ENCODE measurements around the gene COPA.
A peak's percentile ranks its signal among the peaks of the same experiment; 100 is the strongest.

Gene COPA

GRCh38 chr1:160362168-160362957, 19.3 kb upstream of the COPA start:
- no peak for DNase-seq

DNA sequence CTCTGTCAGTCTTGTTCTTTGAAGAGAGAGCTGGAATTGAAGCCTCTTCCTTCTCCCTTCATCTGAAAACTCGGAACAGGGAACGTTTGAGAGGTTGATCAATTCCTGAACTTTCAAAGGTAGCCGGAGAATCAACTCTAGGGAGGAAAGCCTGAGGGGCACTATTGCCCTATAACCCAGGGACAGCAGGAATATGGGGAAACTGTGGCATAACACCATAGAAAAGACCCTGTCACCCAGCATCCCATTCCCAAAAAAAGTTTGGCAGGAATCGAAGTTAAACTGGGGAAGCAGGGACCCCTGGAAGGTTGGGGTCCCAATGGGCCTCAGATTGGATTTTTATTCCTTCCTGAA, 18.7 kb upstream of the COPA start:
- no peak for DNase-seq

GRCh38 chr1:160361199-160361598, 18.1 kb upstream of the COPA start:
- no peak for DNase-seq

GRCh38 chr1:160360227-160360695, 17.2 kb upstream of the COPA start:
- no peak for DNase-seq

DNA sequence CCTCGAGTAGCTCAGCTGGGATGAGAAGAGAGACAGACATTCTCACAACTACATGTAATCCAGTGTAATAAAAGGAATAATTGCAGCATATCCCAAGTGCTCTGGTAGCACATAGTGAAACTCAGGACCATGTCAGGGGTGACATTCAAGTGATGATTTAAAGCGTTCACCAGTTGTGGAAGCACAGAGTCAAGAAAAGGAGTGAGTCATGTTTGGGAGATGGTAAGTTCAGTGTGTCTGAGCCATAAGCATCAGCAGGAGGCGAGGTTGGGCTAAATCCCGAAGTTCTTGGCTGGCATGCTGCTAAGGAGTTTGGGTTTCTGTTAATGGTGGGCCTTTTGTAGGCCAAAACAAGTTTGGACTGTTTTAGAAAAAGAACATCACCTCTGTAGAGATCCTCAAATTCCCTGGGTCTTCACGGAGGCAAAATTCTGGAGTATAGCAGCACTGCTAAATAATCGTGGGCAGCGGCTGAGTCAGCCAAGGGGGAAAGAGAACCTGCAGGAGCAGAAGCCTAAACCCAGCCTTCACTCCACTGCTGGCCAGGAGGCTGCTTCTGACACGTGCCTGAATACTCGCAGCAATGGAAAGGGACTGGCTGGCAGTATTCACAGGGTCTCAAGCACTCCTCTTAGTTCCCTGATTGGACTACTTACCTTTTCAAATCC, 16.6 kb upstream of the COPA start:
- no peak for DNase-seq

GRCh38 chr1:160358073-160358472, 15.0 kb upstream of the COPA start:
- DNase-seq = no peak

DNA sequence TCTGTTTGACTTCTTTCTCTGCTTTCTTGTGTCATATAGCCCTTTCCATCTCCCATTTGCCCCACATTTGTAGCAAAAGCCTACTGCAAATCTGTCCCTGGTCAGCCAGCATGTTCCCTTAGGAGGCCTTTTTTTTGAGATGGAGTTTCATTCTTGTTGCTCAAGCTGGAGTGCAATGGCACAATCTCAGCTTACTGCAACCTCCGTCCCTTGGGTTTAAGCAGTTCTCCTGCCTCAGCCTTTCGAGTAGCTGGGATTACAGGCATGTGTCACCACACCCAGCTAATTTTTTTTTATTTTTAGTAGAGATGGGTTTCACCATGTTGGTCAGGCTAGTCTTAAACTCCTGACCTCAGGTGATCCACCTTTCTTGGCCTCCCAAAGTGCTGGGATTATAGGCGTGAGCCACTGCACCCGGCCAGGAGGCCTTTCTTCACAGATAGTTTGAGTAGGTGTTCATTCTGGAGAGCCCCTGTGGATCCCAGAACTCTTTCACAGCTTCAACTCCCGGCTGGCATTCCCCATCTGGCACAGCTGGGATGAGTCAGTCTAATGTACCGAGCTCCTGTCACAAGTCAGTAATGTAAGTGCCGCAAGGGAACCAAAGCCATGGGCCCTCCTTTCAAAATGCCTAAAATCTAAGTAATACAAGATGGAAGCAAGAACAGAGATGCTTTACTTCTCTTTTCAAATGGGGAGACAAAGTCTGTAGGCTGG, 14.4 kb upstream of the COPA start:
- no peak for DNase-seq

GRCh38 chr1:160354388-160354985, 11.4 kb upstream of the COPA start:
- peak; percentile 1 for DNase-seq

DNA sequence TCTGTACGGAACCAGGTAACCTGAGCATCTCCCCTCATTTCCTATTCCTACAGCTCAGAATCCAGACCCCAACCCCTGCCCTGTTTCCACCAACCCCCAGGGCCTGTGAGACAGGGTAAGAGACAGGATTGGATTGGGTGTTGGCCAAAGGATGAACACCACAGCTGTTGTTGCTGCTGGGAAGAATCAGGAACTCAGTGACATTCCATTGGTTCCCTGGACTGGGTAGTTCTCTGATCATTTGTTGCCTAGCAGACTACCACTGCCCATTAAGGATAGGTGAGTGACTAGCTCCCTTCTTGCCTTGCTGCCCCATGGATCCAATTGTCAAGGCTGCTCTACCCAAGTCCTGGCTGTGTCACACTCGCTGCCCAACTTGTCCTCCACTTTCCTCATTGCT, 10.2 kb upstream of the COPA start:
- no peak for DNase-seq

GRCh38 chr1:160352555-160352954, 9.5 kb upstream of the COPA start:
- no peak for DNase-seq

DNA sequence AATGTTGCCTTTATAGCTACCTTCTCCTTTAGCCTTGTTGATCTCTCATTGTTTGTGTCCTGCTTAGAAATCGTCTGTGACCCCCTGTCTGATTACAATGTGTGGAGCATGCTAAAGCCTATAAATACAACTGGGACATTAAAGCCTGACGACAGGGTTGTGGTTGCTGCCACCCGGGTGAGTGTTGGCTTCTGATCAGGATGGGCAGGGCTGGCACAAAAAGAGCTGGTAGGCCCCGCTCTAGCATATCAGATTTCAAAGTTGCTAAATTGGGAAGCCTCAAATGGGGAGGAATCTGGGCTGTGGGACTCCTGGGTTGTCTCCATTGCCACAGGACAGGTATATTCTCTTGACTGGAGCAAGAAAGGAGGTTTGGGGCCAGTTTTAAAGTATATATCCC, 8.6 kb upstream of the COPA start:
- no peak for DNase-seq

GRCh38 chr1:160346958-160347357, 3.9 kb upstream of the COPA start:
- no peak for DNase-seq

DNA sequence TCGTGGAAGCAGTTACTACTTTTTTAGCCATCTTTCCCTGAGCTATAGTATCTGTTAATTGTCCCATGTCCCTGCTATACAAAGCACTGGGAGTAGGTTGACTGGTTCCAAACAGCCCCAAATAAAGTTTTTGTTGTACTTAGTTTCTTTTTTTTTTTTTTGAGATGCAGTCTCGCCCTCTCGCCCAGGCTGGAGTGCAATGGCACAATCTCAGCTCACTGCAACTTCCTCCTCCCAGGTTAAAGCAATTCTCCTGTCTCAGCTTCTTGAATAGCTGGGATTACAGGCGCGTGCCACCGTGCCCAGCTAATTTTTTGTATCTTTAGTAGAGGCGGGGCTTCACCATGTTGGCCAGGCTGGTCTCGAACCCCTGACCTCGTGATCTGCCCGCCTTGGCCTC, 3.4 kb upstream of the COPA start:
- DNase-seq = no peak

GRCh38 chr1:160344936-160345335, 1.9 kb upstream of the COPA start:
- DNase-seq = no peak

- no peak for DNase-seq
Observed at GRCh38 chr1:160344241-160344640, 1.2 kb upstream of the COPA start.

- DNase-seq = no peak
Observed at GRCh38 chr1:160342526-160342925, 524 bp downstream of the COPA start.

DNA sequence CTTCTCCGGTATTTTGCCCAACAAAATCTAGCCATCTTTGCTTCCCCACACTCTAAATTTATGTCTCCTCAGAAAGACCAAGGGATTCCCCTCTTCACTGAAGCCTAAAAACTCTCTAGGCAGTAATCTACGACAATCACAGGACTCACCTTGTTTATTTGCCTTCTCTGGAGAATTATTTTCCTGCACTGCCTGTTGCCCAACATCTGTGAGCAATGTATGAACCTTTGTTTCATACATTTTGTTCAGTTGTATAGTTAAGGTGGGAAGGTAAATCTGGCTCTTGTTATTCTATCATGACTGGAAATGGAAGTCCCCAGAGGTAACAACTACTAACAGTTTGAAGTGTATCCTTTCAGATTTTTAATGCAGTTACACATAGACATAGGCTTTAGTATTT, 2.2 kb downstream of the COPA start:
- DNase-seq = no peak

DNA sequence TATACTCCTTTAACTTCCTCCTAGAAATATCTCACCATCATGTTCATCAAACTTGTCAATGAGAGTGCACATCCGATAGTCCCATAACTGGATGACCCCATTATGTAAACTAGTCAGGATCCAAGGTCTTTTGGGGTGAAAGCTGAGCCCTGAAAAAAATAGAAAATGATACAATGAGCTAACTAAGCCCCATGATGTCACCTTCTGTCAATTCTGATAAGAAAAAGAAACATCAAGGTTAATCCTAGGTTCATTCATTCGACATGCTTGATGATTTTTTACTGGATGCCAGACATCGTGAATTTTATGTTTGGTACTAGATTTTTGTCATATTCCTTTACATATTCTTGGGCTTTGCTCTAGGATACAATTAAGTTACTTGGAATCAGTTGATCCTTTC, 2.9 kb downstream of the COPA start:
- no peak for DNase-seq

- no peak for DNase-seq
Observed at GRCh38 chr1:160338580-160338979, 4.5 kb downstream of the COPA start.

DNA sequence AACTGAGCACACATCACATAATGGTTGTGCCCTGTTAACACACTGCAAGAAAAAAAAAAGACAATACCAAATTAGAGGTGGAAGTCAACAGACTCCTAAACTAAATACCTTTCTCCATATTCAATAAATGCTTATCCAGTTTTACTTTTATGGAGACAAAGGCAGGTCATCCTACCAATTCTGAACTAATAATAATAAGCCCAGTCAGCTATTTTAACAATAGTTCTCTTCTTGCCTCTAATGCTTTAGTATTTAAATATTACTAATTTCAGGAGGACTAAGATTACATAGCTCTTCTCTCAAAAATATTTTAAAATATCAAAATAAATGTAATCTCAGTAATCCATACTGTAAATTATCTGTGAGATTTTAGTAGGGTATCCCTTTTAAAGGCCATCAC, 10.5 kb downstream of the COPA start:
- no peak for DNase-seq

DNA sequence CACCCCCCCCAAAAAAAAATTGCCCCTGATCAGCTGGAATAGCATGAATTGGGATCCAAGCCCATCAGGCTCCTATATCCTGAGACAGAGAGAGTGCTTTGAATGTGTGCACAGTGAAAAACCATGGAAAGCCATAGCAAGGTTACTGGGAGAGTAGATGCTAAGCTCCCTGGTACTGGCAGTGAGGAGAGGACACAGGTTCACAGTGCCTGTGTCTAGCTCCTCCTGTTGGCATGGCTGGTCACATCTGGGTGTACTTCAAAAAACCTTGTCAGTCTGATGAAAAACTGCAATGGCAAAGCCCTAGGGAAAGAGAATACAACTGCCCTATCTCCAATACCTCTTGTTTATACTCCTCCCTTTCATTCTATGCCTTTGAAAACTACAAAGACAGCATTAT, 12.9 kb downstream of the COPA start:
- no peak for DNase-seq

DNA sequence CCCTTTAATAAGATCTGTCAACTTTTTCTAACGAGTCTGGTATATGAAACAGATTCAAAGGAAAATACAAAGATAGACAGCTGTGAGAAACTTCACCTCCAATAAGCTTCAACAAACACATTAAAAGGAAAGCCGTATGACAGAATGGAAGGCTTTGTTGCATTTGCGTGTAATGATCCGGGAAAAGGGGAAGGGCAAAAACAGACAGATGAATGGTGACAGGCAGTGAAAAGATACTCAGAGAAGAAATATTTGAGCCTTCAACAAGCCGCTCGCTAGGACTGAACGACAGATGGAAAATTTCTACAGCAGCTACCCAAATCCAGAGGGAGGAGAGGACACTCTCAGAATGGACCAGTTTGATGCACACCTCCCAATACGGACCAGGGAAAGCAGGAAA, 14.9 kb downstream of the COPA start:
- no peak for DNase-seq

- no peak for DNase-seq
Observed at GRCh38 chr1:160326418-160326817, 16.6 kb downstream of the COPA start.

DNA sequence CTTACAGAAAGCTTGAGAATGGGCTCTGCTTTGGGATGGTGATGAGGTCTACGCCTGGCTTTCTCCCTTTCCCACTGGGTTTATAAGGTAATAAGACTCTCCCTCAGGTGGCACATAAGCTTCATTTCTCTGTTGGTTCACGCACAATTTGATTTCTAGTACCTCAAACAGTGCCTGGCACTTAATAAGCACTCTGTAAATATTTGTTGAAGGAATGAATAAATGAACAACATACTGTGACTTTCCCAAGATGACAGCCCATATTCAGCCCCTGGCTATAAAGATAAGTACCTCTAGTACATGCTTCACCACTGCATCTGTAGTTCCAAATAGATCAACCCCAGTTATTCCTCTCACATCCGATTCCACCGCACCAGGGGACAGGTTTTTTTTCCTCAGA, 17.8 kb downstream of the COPA start:
- no peak for DNase-seq

Measured in COR-L47 (cell line).